HCT116 (cell line): ENCODE measurements around the gene C21orf91. TPM values are rescaled to one million over a fixed set of nuclear protein-coding genes. Genes with fewer than 3 reads are reported as not detected.

Source experiments
- ATAC-seq: fragments of 200-7000 bp; cut with Tn5 transposase; 2 replicates; pipeline ENCODE4 v1.9.1; 2020; ENCODE audit warnings: mild to moderate bottlenecking, moderate library complexity
- BruUV-seq: library from RNA; stranded (reverse); fragments of 400-500 nt; replicated peaks from 2 replicates; lab custom pipeline; 2021; lab: Mats Ljungman, UMichigan
- CTCF ChIA-PET: fragments of 300-600 bp; sonication (Branson Sonifier 250); formaldehyde crosslinking; loops from one replicate; lab custom pipeline; 2021; ENCODE audit warnings: antibody characterized with exemption; lab: Charles Lee
- POLR2A ChIA-PET: fragments of 300-600, 350-600 bp; sonication (Branson Sonifier 250); formaldehyde crosslinking; loops from one replicate; lab custom pipeline; 2021; ENCODE audit warnings: antibody characterized with exemption; lab: Charles Lee
- RAD21 ChIA-PET, 2 experiments: fragments of 300-600 bp; sonication (Branson Sonifier 250); formaldehyde crosslinking; loops; one replicate each; lab custom pipeline; 2023; ENCODE audit warnings: low total read pairs in 2 of 2; ENCODE audit not compliant: uncharacterized antibody in 2 of 2, unreplicated experiment in 2 of 2, low non-redundant PET in 1 of 2; lab: Charles Lee
- DNase-seq: peaks from one replicate; pipeline ENCODE4 v3.0.0-alpha.2; 2010; ENCODE audit warnings: low read depth, low spot score
- H2AFZ ChIP-seq: fragments of 200-600 bp; shearing (Covaris generic), sonication (generic); 2 replicates; pipeline ENCODE4 v1.6.1; 2017; ENCODE audit warnings: low read depth, mixed run types, mixed read lengths, antibody characterized with exemption, low read length; ENCODE audit not compliant: poor library complexity, severe bottlenecking
- H3K27ac ChIP-seq: 2 replicates; pipeline ENCODE4 v1.5.1; 2012; ENCODE audit warnings: low read depth, low read length
- H3K27me3 ChIP-seq: fragments of 200-600 bp; sonication (generic); 2 replicates; pipeline ENCODE4 v1.6.1; 2016; ENCODE audit warnings: mixed run types, low read length, mixed read lengths; ENCODE audit not compliant: insufficient read depth
- H3K36me3 ChIP-seq, 2 experiments: fragments of 200-500 bp in 1 of 2; fragments of 200-600 bp in 1 of 2; sonication (Bioruptor generic) in 1 of 2; sonication (generic) in 1 of 2; 2 replicates each; pipeline versions ENCODE4 v1.5.1 to v1.6.1; 2014 to 2016; ENCODE audit warnings: low read length in 2 of 2, inconsistent platforms in 1 of 2, mixed read lengths in 1 of 2, mixed run types in 1 of 2; ENCODE audit not compliant: insufficient read depth in 2 of 2, control insufficient read depth in 1 of 2
- H3K4me1 ChIP-seq, 2 experiments: fragments of 200-600 bp in 1 of 2; sonication (generic) in 1 of 2; 2 replicates each; pipeline versions ENCODE4 v1.5.1 to v1.6.1; 2012 to 2017; ENCODE audit warnings: low read length in 2 of 2, inconsistent platforms in 1 of 2, mild to moderate bottlenecking in 1 of 2, mixed read lengths in 1 of 2, mixed run types in 1 of 2, moderate library complexity in 1 of 2; ENCODE audit not compliant: insufficient read depth in 2 of 2, control insufficient read depth in 1 of 2
- H3K4me2 ChIP-seq: fragments of 200-600 bp; sonication (generic); 2 replicates; pipeline ENCODE4 v1.6.1; 2017; ENCODE audit warnings: mixed run types, low read length, mixed read lengths
- H3K4me3 ChIP-seq, 2 experiments: fragments of 200-600 bp in 1 of 2; sonication (generic) in 1 of 2; replicated peaks in 1 of 2; 2 replicates each; pipeline ENCODE4 v1.5.1; 2011 to 2016; ENCODE audit warnings: low read length in 2 of 2, control low read depth in 1 of 2, low read depth in 1 of 2, mild to moderate bottlenecking in 1 of 2, mixed read lengths in 1 of 2, mixed run types in 1 of 2
- H3K79me2 ChIP-seq: fragments of 200-600 bp; sonication (generic); 2 replicates; pipeline ENCODE4 v1.6.1; 2017; ENCODE audit warnings: mild to moderate bottlenecking, mixed run types, low read length, moderate library complexity, mixed read lengths; ENCODE audit not compliant: insufficient read depth
- H3K9ac ChIP-seq: fragments of 200-600 bp; sonication (generic); 2 replicates; pipeline ENCODE4 v1.6.1; 2016; ENCODE audit warnings: low read length, mixed read lengths
- H3K9me2 ChIP-seq: fragments of 200-600 bp; sonication (generic), shearing (Covaris generic); 2 replicates; pipeline ENCODE4 v1.6.1; 2017; ENCODE audit warnings: mixed run types, mild to moderate bottlenecking, moderate library complexity; ENCODE audit not compliant: insufficient read depth
- H3K9me3 ChIP-seq, 2 experiments: fragments of 200-500 bp in 1 of 2; fragments of 200-600 bp in 1 of 2; sonication (Bioruptor generic) in 1 of 2; sonication (generic) in 1 of 2; 2 replicates each; pipeline ENCODE4 v1.6.1; 2014 to 2017; ENCODE audit warnings: low read length in 2 of 2, mixed read lengths in 2 of 2, inconsistent platforms in 1 of 2, low read depth in 1 of 2, mild to moderate bottlenecking in 1 of 2, mixed run types in 1 of 2, moderate library complexity in 1 of 2; ENCODE audit not compliant: control insufficient read depth in 1 of 2, insufficient read depth in 1 of 2
- H4K20me1 ChIP-seq: fragments of 200-600 bp; sonication (generic), shearing (Covaris generic); 2 replicates; pipeline ENCODE4 v1.6.1; 2017; ENCODE audit warnings: mixed run types, mild to moderate bottlenecking, moderate library complexity; ENCODE audit not compliant: insufficient read depth
- CEBPB ChIP-seq: IDR thresholded peaks from 2 replicates; pipeline ENCODE4 v1.6.1; 2012; ENCODE audit warnings: low read depth
- CTCF ChIP-seq, 3 experiments: fragments of 200-600 bp in 1 of 3; sonication (generic) in 1 of 3; IDR thresholded peaks in 2 of 3; conservative IDR thresholded peaks in 1 of 3; 2 replicates each; pipeline ENCODE4 v1.5.1; 2012 to 2017; ENCODE audit warnings: low read depth in 2 of 3, low read length in 2 of 3, antibody characterized with exemption in 1 of 3, borderline replicate concordance in 1 of 3, control low read depth in 1 of 3, mild to moderate bottlenecking in 1 of 3, mixed read lengths in 1 of 3, mixed run types in 1 of 3, moderate library complexity in 1 of 3; ENCODE audit not compliant: insufficient read depth in 1 of 3
- EZH2 ChIP-seq: fragments of 200-600 bp; sonication (generic); IDR thresholded peaks from 2 replicates; pipeline ENCODE4 v1.6.1; 2017; ENCODE audit warnings: antibody characterized with exemption, mixed run types
- EZH2phosphoT487 ChIP-seq: fragments of 200-600 bp; IDR thresholded peaks from 2 replicates; pipeline ENCODE4 v1.6.1; 2018; ENCODE audit warnings: antibody characterized with exemption, borderline replicate concordance
- FOSL1 ChIP-seq: IDR thresholded peaks from 2 replicates; pipeline ENCODE4 v1.6.1; 2012; ENCODE audit warnings: low read depth
- JUND ChIP-seq: IDR thresholded peaks from 2 replicates; pipeline ENCODE4 v1.6.1; 2012
- POLR2A ChIP-seq: IDR thresholded peaks from 2 replicates; pipeline ENCODE4 v1.7.0; 2011; ENCODE audit warnings: borderline replicate concordance; ENCODE audit not compliant: insufficient read depth, insufficient read length; ENCODE audit errors: extremely low read depth
- POLR2AphosphoS5 ChIP-seq: IDR thresholded peaks from 2 replicates; pipeline ENCODE4 v1.6.1; 2011; ENCODE audit warnings: mild to moderate bottlenecking, low read depth, low read length, moderate library complexity
- RAD21 ChIP-seq: IDR thresholded peaks from 2 replicates; pipeline ENCODE4 v1.6.1; 2012; ENCODE audit warnings: low read depth, mild to moderate bottlenecking
- SRF ChIP-seq: IDR thresholded peaks from 2 replicates; pipeline ENCODE4 v1.6.1; 2012; ENCODE audit warnings: low read depth
- TCF7L2 ChIP-seq: IDR thresholded peaks from 2 replicates; pipeline ENCODE4 v1.7.0; 2011; ENCODE audit warnings: borderline replicate concordance, inconsistent platforms; ENCODE audit not compliant: insufficient read depth, insufficient read length; ENCODE audit errors: extremely low read depth
- YY1 ChIP-seq: IDR thresholded peaks from 2 replicates; pipeline ENCODE4 v1.6.1; 2011; ENCODE audit warnings: low read length, low read depth, moderate library complexity, mild to moderate bottlenecking; ENCODE audit not compliant: insufficient replicate concordance; ENCODE audit errors: extremely low read depth
- ZFX ChIP-seq: fragments of 450-650 bp; IDR thresholded peaks from 2 replicates; pipeline ENCODE4 v1.6.1; 2017
- ZNF274 ChIP-seq: fragments of 200-500 bp; sonication (Bioruptor generic); IDR thresholded peaks from 2 replicates; pipeline ENCODE4 v1.6.1; 2014; ENCODE audit warnings: mild to moderate bottlenecking, low read depth, low read length, inconsistent platforms
- intact Hi-C: fragments of 100-400 bp; cut with micrococcal nuclease; formaldehyde crosslinking; loops from 2 replicates; pipeline ENCODE4 v1.10.0; 2022
- total RNA-seq: library from RNA; stranded (reverse); gene quantifications from one replicate; pipeline ENCODE4 v1.2.1, GENCODE V29; 2021; ENCODE audit not compliant: unreplicated experiment
- TF ChIP-seq, protein P1 (sequence below): IDR thresholded peaks from 2 replicates; pipeline ENCODE4 v1.6.1; 2012
- TF ChIP-seq, protein P2 (sequence below): IDR thresholded peaks from 2 replicates; pipeline ENCODE4 v1.6.1; 2012

C21orf91 gene
- total RNA-seq, 1 experiment from 2014 or later = 17.7 TPM

- Histone ChIP-seq H3K4me3 (no peak overlapping the region), H4K20me1 (no peaks in the 10 kb centered on the region), H3K4me2 (no peak overlapping the region), H3K27me3 (no peaks in the 10 kb centered on the region), H3K4me1 (no peaks in the 10 kb centered on the region), H3K27ac (no peak overlapping the region), H3K9me3 (no peaks in the 10 kb centered on the region), H3K36me3 (no peaks in the 10 kb centered on the region), H3K9me2 (no peaks in the 10 kb centered on the region), H2AFZ (no peak overlapping the region), H3K79me2 (no peaks in the 10 kb centered on the region), H3K9ac (no peak overlapping the region)
- DNase-seq (no peak), ATAC-seq (no peak)
- POLR2A ChIA-PET = no interaction called here
- CTCF ChIA-PET = no interaction called here
- BruUV-seq = no TSS peak
- TF ChIP-seq SRF = no peak
- TF ChIP-seq CEBPB = no peak
- TF ChIP-seq, protein P1, sequence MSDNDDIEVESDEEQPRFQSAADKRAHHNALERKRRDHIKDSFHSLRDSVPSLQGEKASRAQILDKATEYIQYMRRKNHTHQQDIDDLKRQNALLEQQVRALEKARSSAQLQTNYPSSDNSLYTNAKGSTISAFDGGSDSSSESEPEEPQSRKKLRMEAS = no peak
- no peak for TF ChIP-seq YY1
- no peak for TF ChIP-seq TCF7L2
- TF ChIP-seq POLR2AphosphoS5 = no peak
- TF ChIP-seq ZFX = no peak
- no peak for TF ChIP-seq FOSL1
- no peak for TF ChIP-seq POLR2A
- TF ChIP-seq EZH2phosphoT487 = no peak
- TF ChIP-seq EZH2 = no peak
- intact Hi-C loops = no loop called here
- RAD21 ChIA-PET = no interaction called here
Measured at GRCh38 chr21:17828223-17828622, 9.1 kb upstream of the C21orf91 start.

- DNase-seq (no peak), ATAC-seq (no peak)
- no peak overlapping the region for H3K9ac ChIP-seq
- no peaks in the 10 kb centered on the region for H3K36me3 ChIP-seq
- ChIA-PET POLR2A (no interaction called here), RAD21 (no interaction called here), CTCF (no interaction called here)
- no peak overlapping the region for H3K4me3 ChIP-seq
- intact Hi-C loops = no loop called here
- no peak overlapping the region for H3K27ac ChIP-seq
- no peaks in the 10 kb centered on the region for H4K20me1 ChIP-seq
- no TSS peak for BruUV-seq
- H3K79me2 ChIP-seq = no peaks in the 10 kb centered on the region
- H3K27me3 ChIP-seq = no peaks in the 10 kb centered on the region
- peaks cover 6 to 8% of the 10 kb centered on the region in 2 experiments; a peak in 3 of 4 replicates for H3K4me1 ChIP-seq
- no peaks in the 10 kb centered on the region for H3K9me2 ChIP-seq
- no peaks in the 10 kb centered on the region for H3K9me3 ChIP-seq
- no peak overlapping the region for H2AFZ ChIP-seq
- no peak overlapping the region for H3K4me2 ChIP-seq
- TF ChIP-seq FOSL1 (no peak), JUND (no peak), CTCF (IDR thresholded peaks at IDR 0.05 in 2 of 3, conservative IDR thresholded peaks at IDR 0.05 in 1 of 3; ENCODE audit: borderline replicate concordance in 1 of 3, insufficient read depth in 1 of 3, low read depth in 2 of 3, low read length in 2 of 3) (no peak), POLR2A (no peak), CEBPB (no peak), EZH2 (no peak), ZNF274 (no peak), SRF (no peak), RAD21 (no peak), YY1 (no peak)
- TF ChIP-seq, protein P2, sequence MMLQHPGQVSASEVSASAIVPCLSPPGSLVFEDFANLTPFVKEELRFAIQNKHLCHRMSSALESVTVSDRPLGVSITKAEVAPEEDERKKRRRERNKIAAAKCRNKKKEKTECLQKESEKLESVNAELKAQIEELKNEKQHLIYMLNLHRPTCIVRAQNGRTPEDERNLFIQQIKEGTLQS = no peak
Measured at GRCh38 chr21:17823846-17824245, 4.7 kb upstream of the C21orf91 start.
